DND-41 (cell line): ENCODE data around the gene ZFHX3.

ENCODE experiments used
- ATAC-seq: fragments of 200-7000 bp; cut with Tn5 transposase; 3 replicates; pipeline ENCODE4 v1.9.1; 2021; ENCODE audit warnings: low read depth; ENCODE audit not compliant: insufficient read depth
- DNase-seq: peaks from one replicate; pipeline ENCODE4 v3.0.0-alpha.2; 2020
- H2AFZ ChIP-seq: 2 replicates; pipeline ENCODE4 v1.6.0; 2012; ENCODE audit warnings: low read depth, low read length
- H3K27ac ChIP-seq: 2 replicates; pipeline ENCODE4 v1.5.1; 2012; ENCODE audit warnings: low read length, inconsistent platforms
- H3K27me3 ChIP-seq: fragments of 200-600 bp; sonication (generic); 2 replicates; pipeline ENCODE4 v1.6.0; 2012; ENCODE audit warnings: low read length, mild to moderate bottlenecking, inconsistent platforms; ENCODE audit not compliant: insufficient read depth, poor library complexity
- H3K36me3 ChIP-seq: 2 replicates; pipeline ENCODE4 v1.5.1; 2012; ENCODE audit warnings: low read length, inconsistent platforms; ENCODE audit not compliant: insufficient read depth
- H3K4me1 ChIP-seq: 2 replicates; pipeline ENCODE4 v1.5.1; 2012; ENCODE audit warnings: mild to moderate bottlenecking, low read length; ENCODE audit not compliant: insufficient read depth
- H3K4me2 ChIP-seq: 2 replicates; pipeline ENCODE4 v1.6.0; 2012; ENCODE audit warnings: mild to moderate bottlenecking, moderate library complexity, low read length, inconsistent platforms; ENCODE audit not compliant: insufficient read depth
- H3K4me3 ChIP-seq, 2 experiments: fragments of 200-600 bp in 1 of 2; shearing (Covaris generic) in 1 of 2; 2 replicates each; pipeline ENCODE4 v1.5.1; 2012 to 2016; ENCODE audit warnings: inconsistent platforms in 2 of 2, low read length in 2 of 2, mild to moderate bottlenecking in 2 of 2, low read depth in 1 of 2, moderate library complexity in 1 of 2
- H3K79me2 ChIP-seq: 2 replicates; pipeline ENCODE4 v1.6.0; 2012; ENCODE audit warnings: low read length, inconsistent platforms; ENCODE audit not compliant: insufficient read depth
- H3K9ac ChIP-seq: 2 replicates; pipeline ENCODE4 v1.6.0; 2012; ENCODE audit warnings: low read depth, mild to moderate bottlenecking, inconsistent platforms, low read length, moderate library complexity
- H3K9me3 ChIP-seq: 2 replicates; pipeline ENCODE4 v1.5.1; 2012; ENCODE audit warnings: low read length, moderate library complexity, mild to moderate bottlenecking, inconsistent platforms; ENCODE audit not compliant: insufficient read depth, severe bottlenecking
- H4K20me1 ChIP-seq: 2 replicates; pipeline ENCODE4 v1.6.0; 2012; ENCODE audit warnings: low read length; ENCODE audit not compliant: insufficient read depth
- EZH2 ChIP-seq: IDR thresholded peaks from 3 replicates; pipeline ENCODE4 v1.6.1; 2012; ENCODE audit warnings: borderline replicate concordance, low read depth, mild to moderate bottlenecking, moderate library complexity, low read length, inconsistent platforms; ENCODE audit not compliant: severe bottlenecking
- TF ChIP-seq, protein P1 (sequence below): IDR thresholded peaks from 2 replicates; pipeline ENCODE4 v1.5.1; 2012; ENCODE audit warnings: borderline replicate concordance, low read length, moderate library complexity, mild to moderate bottlenecking; ENCODE audit not compliant: poor library complexity, severe bottlenecking; ENCODE audit errors: extremely low read depth

The ZFHX3 gene

DNA sequence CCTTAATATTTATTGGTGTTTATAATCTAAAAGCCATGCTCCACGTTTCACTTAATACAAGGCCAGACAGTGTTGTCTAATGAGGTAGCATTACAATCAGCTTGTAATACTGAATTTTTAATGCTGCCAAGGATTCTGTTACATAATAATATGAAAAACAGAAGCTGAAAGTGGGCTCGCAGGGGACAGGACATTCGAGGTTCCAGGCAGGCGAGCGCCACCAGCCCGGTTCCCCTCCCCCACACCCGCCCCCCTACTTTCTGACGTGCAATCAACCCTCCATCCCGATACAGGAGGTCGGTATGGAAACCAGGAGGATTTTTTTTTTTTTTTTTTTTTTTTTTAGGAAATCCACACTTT is 6.2 kb upstream of the ZFHX3 start:
- no peak for DNase-seq
- Histone ChIP-seq H3K4me3 (no peak overlapping the region), H3K4me2 (no peak overlapping the region), H3K27me3 (peaks cover 34% of the 10 kb centered on the region), H3K79me2 (peaks cover 9% of the 10 kb centered on the region), H3K36me3 (no peaks in the 10 kb centered on the region), H3K27ac (no peak overlapping the region), H2AFZ (no peak overlapping the region), H3K4me1 (peaks cover 39% of the 10 kb centered on the region), H3K9ac (no peak overlapping the region), H4K20me1 (peaks cover 58% of the 10 kb centered on the region), H3K9me3 (no peaks in the 10 kb centered on the region)
- no peak for ATAC-seq
- TF ChIP-seq EZH2: no peak
- TF ChIP-seq, protein P1, sequence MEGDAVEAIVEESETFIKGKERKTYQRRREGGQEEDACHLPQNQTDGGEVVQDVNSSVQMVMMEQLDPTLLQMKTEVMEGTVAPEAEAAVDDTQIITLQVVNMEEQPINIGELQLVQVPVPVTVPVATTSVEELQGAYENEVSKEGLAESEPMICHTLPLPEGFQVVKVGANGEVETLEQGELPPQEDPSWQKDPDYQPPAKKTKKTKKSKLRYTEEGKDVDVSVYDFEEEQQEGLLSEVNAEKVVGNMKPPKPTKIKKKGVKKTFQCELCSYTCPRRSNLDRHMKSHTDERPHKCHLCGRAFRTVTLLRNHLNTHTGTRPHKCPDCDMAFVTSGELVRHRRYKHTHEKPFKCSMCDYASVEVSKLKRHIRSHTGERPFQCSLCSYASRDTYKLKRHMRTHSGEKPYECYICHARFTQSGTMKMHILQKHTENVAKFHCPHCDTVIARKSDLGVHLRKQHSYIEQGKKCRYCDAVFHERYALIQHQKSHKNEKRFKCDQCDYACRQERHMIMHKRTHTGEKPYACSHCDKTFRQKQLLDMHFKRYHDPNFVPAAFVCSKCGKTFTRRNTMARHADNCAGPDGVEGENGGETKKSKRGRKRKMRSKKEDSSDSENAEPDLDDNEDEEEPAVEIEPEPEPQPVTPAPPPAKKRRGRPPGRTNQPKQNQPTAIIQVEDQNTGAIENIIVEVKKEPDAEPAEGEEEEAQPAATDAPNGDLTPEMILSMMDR: no peak

DNA sequence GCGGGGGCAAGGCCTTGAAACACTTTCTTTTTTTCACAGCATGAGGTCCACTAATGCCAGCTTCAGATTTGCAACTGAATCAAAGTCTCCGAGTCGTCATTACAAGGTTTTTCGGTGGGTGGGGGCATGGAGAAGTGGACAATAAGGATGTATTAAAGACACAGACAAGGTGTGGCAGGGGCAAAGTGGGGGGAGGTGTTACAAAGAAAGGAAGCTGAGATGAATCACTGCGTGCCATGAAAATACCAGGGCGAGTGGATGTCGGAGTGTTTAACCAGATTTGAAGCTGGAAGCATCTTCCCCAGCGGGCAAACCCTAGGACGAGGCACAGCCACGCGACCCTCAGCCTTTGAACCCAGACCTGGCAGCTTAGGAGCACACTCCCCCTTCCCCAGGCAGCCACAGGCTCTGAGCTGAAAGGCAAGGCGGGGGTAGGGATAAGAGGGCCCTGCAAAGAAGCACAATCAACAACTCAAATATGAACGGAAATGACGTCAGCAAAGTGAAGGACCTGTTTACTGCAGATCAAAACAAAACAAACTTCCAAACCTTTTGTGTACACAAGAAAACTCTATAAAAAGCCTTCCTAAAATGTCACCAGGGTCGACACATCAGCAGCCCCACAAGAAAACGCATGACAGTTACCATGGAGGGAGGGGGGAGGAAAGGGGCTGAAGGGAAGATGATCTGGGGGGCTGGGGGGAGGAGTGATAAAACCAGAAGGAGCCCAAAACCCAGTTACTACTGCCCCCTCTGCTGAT is 5.6 kb upstream of the ZFHX3 start:
- TF ChIP-seq EZH2: no peak
- TF ChIP-seq, protein P1: no peak
- H3K4me2 ChIP-seq: no peak overlapping the region
- no peaks in the 10 kb centered on the region for H3K36me3 ChIP-seq
- H2AFZ ChIP-seq: no peak overlapping the region
- H3K79me2 ChIP-seq: peaks cover 9% of the 10 kb centered on the region
- no peak overlapping the region for H3K27ac ChIP-seq
- peaks cover 38% of the 10 kb centered on the region for H3K27me3 ChIP-seq
- no peak overlapping the region for H3K4me3 ChIP-seq
- H3K4me1 ChIP-seq: peaks cover 40% of the 10 kb centered on the region
- DNase-seq (no peak), ATAC-seq (no peak)
- H3K9me3 ChIP-seq: no peaks in the 10 kb centered on the region
- peaks cover 63% of the 10 kb centered on the region for H4K20me1 ChIP-seq
- H3K9ac ChIP-seq: no peak overlapping the region

DNA sequence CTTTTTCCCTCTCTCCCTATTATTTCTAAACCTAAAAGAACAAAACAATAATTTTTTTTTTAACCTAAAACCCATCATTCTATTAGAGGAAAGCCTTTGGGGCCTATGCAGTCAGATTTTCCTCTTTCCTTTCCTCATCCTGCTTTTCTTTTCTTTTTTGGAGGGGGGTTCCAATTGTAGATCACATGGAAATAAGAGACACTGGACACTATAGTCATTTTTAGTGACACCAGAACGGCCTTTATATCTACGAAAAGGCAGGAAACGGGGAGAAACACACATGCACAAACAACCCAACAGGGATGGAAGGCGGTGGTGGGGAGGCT is 5.1 kb upstream of the ZFHX3 start:
- peaks cover 9% of the 10 kb centered on the region for H3K79me2 ChIP-seq
- ATAC-seq: no peak
- no peak for DNase-seq
- peaks cover 41% of the 10 kb centered on the region for H3K27me3 ChIP-seq
- no peak overlapping the region for H2AFZ ChIP-seq
- no peak overlapping the region for H3K27ac ChIP-seq
- no peak overlapping the region for H3K4me3 ChIP-seq
- no peaks in the 10 kb centered on the region for H3K9me3 ChIP-seq
- TF ChIP-seq EZH2: no peak
- TF ChIP-seq, protein P1: no peak
- H3K4me2 ChIP-seq: no peak overlapping the region
- H3K4me1 ChIP-seq: peaks cover 45% of the 10 kb centered on the region
- H3K9ac ChIP-seq: no peak overlapping the region
- peaks cover 66% of the 10 kb centered on the region for H4K20me1 ChIP-seq
- no peaks in the 10 kb centered on the region for H3K36me3 ChIP-seq
